NCI-H526 (cell line): ENCODE measurements around the gene SPRR3.
"Not testable (repeated sequence)": the region's sequence is repeated elsewhere in the genome, so short reads cannot be mapped to it uniquely, and the experiment has no call there.

Experiments
- DNase-seq, 2 experiments: peaks; one replicate each; lab custom pipeline; 2025; lab: John Stamatoyannopoulos, UW

The SPRR3 gene

GRCh38 chr1:152983743-152984142 lies 17.8 kb upstream of the SPRR3 start, which contains the start of gene SPRR1A:
Gene SPRR1A (plus strand): TSS chr1:152984081. CDS start chr1:152985231, 1,150 bp downstream.
- no peak for DNase-seq

DNA sequence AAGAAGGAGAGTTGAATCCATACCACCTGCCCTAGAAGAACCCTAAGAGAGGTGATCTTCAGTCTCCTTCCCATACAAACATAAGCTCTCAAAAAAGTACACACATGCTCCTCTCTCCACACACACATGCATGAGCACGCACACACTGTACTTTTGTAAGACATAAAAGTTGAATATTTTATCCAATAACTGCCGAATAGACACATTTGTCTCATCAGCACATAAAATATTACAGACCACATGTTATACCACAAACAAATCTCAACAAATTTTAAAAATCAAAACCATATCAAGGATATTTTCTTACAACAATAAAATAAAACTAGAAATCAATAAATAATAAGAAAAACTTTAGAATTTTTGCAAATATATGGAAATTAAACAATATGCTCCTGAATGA lies 15.0 kb upstream of the SPRR3 start:
- no peak for DNase-seq

GRCh38 chr1:152993186-152993585 lies 8.4 kb upstream of the SPRR3 start:
- DNase-seq: no peak

DNA sequence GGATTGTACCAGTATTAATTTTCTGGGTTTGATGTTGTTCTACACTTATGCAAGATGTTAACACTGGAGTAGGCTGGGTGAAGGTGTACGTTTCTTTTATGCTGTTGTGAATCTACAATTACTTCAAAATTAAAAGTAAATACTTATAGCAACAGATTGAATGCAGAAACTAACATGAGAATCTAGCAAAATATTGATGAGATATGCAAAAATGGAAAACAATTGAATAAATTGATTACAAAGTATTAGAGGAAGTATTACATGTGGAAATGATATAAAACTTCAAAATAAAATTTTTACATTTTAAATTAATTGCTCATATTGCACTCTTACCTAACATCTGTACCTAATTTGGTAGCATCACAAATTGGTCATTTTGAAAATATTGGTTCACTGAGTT lies 5.7 kb upstream of the SPRR3 start:
- DNase-seq: no peak

GRCh38 chr1:152996633-152997400 lies 4.7 kb upstream of the SPRR3 start:
- DNase-seq: no peak

- DNase-seq: no peak
Measured at GRCh38 chr1:152997901-152998300, 3.6 kb upstream of the SPRR3 start.

DNA sequence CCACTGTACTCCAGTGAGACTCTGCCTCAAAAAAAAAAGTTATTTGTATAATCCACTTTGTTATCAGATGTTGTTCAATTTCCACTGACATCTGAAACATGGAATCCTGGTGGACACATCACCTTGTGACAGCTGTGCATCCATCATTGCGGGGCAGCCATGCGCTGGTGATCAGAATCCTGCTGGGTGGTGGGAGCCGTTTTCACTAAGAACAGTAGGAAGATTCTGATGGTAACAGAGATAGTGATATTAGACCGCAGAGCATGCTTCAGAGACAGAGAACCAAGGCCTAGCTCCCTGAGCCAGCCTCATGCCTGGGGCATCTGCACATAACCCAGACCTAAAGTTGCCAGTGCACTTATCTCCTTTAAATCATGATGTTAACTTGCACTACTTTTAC lies 3.1 kb upstream of the SPRR3 start:
- DNase-seq: no peak

DNA sequence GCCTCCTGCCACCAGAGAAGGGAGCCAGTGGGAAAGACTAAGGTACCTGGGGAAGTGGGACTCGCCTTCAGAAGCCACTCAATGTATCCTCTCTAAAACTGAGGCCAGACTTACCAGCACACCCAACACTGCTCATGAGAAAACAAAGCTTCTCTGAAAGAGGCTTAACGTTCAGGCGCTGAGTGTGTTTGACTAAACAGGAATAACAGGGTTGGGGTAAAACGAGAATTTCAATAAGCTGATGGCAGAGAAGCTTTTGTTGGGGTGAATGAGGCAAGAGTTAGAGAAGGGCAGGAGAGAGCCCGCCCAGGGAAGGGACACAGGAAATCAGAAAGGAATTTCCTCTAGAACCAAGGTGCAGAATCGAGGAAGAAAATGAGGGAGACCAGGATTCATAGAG lies 1.7 kb upstream of the SPRR3 start:
- DNase-seq: no peak

DNA sequence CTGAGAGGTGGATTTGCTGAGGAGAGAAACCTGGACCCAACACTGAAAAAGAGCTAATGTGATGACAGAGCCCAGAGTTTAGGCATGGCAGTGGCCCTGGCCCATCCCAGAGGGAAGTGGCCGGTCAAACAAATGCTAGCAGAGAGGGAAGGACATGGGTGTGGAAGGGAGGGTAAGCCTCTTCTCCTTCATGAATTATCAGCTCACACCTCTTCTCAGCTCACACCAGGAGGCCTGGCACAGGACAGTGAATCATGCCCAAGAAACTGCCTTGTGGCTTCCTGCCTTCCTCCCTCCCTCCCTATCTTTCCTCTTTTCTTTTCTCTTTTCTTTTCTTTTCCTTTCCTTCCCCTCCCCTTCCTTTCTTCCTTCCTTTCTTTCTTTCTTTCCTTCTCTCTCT lies 1.3 kb upstream of the SPRR3 start:
- DNase-seq: no peak

DNA sequence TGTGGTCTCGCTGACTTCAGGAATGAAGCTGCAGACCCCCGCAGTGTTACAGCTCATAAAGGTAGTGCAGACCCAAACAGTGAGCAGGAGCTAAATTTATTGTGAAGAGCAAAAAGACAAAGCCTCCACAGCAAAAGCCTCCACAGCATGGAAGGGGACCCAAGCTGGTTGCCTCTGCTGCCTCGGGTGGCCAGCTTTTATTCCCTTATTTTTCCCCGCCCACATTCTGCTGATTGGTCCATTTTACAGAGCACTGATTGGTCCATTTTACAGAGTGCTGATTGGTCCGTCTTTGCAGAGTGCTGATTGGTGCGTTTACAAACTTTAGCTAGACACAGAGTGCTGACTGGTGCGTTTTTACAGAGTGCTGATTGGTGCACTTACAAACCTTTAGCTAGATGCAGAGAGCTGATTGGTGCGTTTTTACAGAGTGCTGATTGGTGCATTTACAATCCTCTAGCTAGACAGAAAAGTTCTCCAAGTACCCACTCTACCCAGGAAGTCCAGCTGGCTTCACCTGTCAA lies 9.7 kb downstream of the SPRR3 start:
- not testable (repeated sequence) for DNase-seq

DNA sequence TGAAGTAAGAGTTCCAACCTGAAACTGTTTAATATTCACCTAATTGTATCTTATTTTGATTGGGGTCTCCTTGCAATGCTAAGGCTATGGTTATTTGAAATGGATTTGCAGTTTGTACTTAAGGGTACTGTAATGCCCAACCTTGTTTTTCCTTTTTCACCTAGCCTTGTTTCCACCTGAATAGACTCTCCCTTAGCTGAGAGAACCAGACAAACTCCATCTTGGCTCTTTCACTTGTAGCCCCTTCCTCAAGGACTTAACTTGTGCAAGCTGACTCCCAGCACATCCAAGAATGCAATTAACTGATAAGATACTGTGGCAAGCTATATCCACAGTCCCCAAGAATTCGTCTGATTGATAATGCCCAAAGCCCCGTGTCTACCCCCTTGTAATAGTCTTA lies 20.3 kb downstream of the SPRR3 start:
- DNase-seq: not testable (repeated sequence)

DNA sequence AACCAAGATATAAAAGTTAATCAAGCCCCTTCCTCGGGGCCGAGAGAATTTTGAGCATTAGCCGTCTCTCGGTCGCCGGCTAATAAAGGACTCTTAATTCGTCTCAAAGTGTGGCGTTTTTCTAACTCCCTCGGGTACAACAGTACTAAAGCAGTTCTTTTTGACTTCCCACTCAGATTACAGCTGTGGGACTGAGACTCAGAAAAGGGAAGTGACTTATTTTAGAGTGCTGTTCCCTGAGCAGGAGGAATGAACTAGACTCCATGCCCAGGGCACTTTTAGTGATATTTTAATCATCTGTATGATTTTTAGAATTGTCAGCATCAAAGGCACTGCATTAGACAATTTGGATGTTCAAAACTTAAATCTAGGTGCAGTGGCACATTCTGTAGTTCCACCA lies 20.8 kb downstream of the SPRR3 start:
- not testable (repeated sequence) for DNase-seq

- no peak for DNase-seq
Measured at GRCh38 chr1:153023109-153023508, 21.6 kb downstream of the SPRR3 start.

DNA sequence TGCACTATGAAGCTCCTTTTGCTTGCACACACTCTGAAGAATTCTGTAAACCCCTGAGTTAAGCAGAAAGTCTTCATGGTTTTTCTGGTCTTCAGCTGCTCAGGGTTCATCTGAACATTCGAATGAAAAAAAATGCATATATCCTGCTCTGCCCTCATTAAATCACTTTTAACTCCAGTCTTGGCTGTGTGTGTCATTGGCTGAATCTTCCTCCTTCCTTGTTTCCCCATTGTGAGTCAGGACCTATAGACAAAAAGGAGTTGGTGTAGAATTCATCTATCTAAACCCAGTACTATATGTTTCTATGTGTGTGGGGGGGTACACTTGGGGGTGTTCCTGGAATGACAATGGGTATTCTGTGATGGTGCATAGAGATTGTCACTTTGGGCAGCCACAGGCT lies 22.9 kb downstream of the SPRR3 start:
- no peak for DNase-seq

DNA sequence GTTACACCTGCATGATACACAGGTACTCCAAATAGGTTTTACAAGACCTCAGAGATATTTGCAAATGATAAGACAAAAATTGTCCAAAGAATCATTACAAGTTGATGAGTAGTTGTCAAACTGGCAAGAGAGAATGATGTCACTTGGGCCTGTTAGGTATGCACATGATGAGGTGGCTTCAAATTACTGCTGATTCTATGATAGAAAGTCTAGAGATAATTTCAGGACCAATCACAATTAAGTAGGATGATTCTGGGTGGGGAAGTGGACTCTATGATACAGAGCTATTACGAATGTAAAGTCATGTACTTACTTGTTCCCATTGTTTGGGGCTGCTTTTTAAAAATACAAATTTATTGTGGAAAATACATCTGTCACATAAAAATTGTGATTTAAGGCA lies 24.2 kb downstream of the SPRR3 start:
- DNase-seq: no peak

- DNase-seq: no peak
Measured at GRCh38 chr1:153028766-153029165, 27.2 kb downstream of the SPRR3 start.

DNA sequence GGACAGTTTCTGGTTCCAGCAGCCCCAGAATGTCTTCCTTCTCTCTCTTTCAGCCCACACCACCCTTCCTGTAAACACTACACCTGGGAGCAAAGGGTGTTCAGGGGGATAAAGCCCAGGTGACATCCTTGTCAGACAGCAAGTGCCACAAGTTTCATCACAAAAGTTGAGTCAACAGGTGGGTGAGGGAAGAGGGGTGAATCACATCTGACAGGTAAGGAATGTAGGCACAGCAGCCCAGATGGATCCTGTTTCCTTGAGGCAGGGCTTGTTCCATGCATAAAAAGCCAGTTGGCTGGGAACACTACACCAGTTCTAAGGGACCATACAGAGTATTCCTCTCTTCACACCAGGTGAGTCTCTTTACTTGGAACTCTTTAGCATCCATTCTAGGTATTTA lies 29.3 kb downstream of the SPRR3 start, which contains the start of gene SPRR1B:
Gene SPRR1B, plus strand, starts transcription at position 309 of the 400 bp plus-strand sequence. CDS start 1,143 bp downstream, outside the sequence.
- no peak for DNase-seq

GRCh38 chr1:153032073-153032472 lies 30.5 kb downstream of the SPRR3 start:
- no peak for DNase-seq

DNA sequence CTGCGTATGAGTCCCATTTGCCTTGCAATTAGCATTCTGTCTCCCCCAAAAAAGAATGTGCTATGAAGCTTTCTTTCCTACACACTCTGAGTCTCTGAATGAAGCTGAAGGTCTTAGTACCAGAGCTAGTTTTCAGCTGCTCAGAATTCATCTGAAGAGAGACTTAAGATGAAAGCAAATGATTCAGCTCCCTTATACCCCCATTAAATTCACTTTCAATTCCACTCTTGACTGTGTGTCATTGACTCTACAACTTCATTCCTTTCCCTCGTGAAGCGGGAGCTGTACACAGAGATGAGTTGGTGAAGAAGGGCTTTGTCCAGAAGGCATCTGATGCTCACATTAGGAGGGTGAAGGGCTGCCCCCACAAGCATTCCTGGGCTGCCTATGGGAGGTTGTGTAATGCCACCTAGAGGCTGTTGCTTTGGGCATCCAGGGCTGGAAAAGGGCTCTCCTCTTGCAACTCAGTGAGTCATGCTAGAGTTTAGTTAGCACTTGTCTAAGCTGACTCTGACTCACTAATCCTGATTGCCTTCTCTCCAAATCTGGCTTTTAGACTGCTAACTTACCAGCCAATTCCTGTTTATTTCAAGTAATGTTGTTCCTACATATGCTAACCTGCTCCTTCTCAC lies 31.2 kb downstream of the SPRR3 start:
- peak in 1 of 2 experiments; percentile 18 for DNase-seq

DNA sequence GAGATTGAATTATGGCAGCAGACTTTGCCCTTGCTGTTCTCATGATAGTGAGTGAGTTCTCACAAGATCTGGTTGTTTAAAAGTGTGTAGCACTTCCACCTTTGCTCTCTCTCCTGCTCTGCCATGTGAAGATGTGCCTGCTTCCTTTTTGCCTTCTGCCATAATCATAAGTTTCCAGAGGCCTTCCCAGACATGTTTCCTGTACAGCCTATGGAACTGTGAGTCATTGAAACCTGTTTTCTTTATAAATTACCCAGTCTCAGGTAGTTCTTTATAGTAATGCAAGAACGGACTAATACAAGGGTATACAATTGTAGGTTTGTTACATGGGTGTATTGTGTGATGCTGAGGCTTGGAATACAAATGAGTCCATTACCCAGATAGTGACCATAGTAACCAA lies 33.7 kb downstream of the SPRR3 start:
- no peak for DNase-seq

DNA sequence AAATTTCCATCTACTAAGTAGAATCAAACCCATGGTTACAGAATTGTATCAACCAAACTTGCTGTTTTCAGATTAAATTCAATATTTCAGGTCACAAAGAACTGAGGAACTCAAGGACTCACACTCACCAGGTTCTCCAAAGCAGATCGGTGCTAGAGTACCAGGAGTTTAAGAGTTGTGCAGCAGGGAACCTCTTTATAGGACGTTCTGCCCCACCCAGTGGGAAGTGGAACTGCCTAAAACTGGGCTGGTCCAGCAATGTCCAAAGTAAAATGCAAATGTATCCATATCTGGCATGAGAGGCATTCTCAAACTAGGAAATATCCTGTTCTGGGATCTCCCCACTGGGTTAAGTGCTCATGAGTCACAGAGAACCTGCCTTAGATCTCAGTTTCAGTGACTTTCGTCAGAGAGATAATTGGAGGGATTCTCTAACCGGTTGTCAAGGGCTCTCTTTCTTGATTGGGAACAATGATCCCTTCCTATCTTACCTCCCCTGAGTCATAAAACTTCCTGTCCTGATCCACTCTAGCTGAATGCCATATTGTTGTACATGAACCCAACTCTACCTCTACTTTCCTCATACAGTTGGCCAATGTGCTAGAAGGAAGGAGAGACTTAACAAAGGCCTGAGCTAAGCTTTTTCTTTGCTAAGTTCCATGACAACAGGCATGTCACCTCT lies 39.5 kb downstream of the SPRR3 start, which contains the start of gene SPRR2D:
Gene SPRR2D, minus strand, starts transcription at position 171 of the 682 bp plus-strand sequence. CDS start 774 bp downstream, outside the sequence.
- DNase-seq: no peak

DNA sequence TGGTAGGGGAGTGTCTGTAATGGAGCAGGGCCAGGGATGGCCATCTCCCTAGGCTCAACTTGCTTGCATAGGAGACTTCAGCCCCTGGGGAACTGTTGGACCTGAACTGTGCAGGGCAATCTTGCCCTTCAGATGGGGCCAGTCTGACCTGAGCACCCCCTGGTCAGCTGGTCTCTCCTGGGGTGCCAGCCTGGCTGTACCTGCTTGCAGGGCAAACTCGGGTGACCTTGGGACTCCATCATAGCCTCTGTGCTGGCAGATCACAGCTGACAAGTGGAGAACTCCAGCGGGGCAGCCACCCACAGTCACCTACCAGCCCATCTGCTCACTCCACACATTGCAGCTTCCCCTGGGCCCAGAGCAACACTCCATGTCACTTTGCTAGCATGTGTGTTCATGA lies 47.7 kb downstream of the SPRR3 start:
- no peak for DNase-seq
